Measurements from ENCODE around the gene SIAH3.
A peak's percentile ranks its signal among the peaks of the same experiment; 100 is the strongest.

Gene SIAH3

GRCh38 chr13:45860240-45860639 is 8.7 kb upstream of the SIAH3 start:
- no peak for DNase-seq

GRCh38 chr13:45859705-45860104 is 8.2 kb upstream of the SIAH3 start:
- no peak for DNase-seq

- no peak for DNase-seq
These were observed 941 bp upstream of the SIAH3 start for GRCh38 chr13:45852494-45852893.

GRCh38 chr13:45851956-45852355 is 403 bp upstream of the SIAH3 start:
- DNase-seq = no peak

- DNase-seq = no peak
These were observed 1.4 kb downstream of the SIAH3 start for GRCh38 chr13:45850027-45850613.

- DNase-seq = peak; percentile 64
These were observed 2.1 kb downstream of the SIAH3 start for GRCh38 chr13:45849408-45849807.

GRCh38 chr13:45847554-45848224 is 3.9 kb downstream of the SIAH3 start:
- DNase-seq = peak; percentile 94

- DNase-seq = no peak
These were observed 4.9 kb downstream of the SIAH3 start for GRCh38 chr13:45846681-45847080.

GRCh38 chr13:45838171-45838745 is 13.3 kb downstream of the SIAH3 start:
- no peak for DNase-seq

- DNase-seq = no peak
These were observed 14.4 kb downstream of the SIAH3 start for GRCh38 chr13:45837111-45837510.

- no peak for DNase-seq
These were observed 17.1 kb downstream of the SIAH3 start for GRCh38 chr13:45834411-45834994.

- DNase-seq = no peak
These were observed 17.7 kb downstream of the SIAH3 start for GRCh38 chr13:45833663-45834375.

GRCh38 chr13:45833242-45833641 is 18.3 kb downstream of the SIAH3 start:
- DNase-seq = no peak

GRCh38 chr13:45831851-45832250 is 19.7 kb downstream of the SIAH3 start:
- DNase-seq = no peak

- no peak for DNase-seq
These were observed 21.4 kb downstream of the SIAH3 start for GRCh38 chr13:45830121-45830520.

GRCh38 chr13:45828256-45828968 is 23.1 kb downstream of the SIAH3 start:
- no peak for DNase-seq

GRCh38 chr13:45827318-45827717 is 24.2 kb downstream of the SIAH3 start:
- no peak for DNase-seq

- peak; percentile 69 for DNase-seq
These were observed 24.8 kb downstream of the SIAH3 start for GRCh38 chr13:45826731-45827130.

- no peak for DNase-seq
These were observed 26.2 kb downstream of the SIAH3 start for GRCh38 chr13:45825387-45825650.

- DNase-seq = peak; percentile 41
These were observed 28.0 kb downstream of the SIAH3 start for GRCh38 chr13:45823583-45823982.

GRCh38 chr13:45821811-45822210 is 29.7 kb downstream of the SIAH3 start:
- no peak for DNase-seq

- no peak for DNase-seq
These were observed 31.3 kb downstream of the SIAH3 start for GRCh38 chr13:45820106-45820838.

Measured in RPMI8226 (cell line).